ENCODE results near the gene SUGCT.

Gene SUGCT

GRCh38 chr7:40722242-40722641 lies 587.4 kb downstream of the SUGCT start:
- Histone ChIP-seq H3F3A (ENCODE audit: insufficient read depth, low read length) (no peaks in the 10 kb centered on the region), H3K4me1 (ENCODE audit: low read length) (no peaks in the 10 kb centered on the region), H3K27ac (ENCODE audit: low read length) (no peak overlapping the region)

DNA sequence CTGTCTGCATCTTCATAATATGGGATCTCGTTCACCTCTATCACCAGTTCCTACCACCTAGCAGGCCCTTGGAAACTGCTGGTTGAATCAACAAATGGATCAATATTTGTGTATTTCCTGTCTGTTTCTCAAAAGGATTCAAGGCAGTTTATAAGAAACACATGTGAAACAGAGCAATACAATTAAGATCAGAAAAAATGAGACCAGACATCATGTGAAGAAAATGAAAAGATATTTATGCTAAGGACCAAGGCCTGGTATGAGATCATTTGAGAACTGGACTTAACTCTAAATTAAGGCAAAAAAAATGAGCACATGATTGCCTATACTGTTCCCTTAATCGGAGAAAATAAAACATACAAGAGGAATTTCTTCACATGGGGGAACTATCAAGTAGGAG lies 589.0 kb downstream of the SUGCT start:
- no peaks in the 10 kb centered on the region for H4K20me1 ChIP-seq (ENCODE audit: insufficient read depth, low read length)
- H3K4me2 ChIP-seq (ENCODE audit: low read depth, low read length) = no peak overlapping the region
- no peak overlapping the region for H3K9ac ChIP-seq (ENCODE audit: low read length)
- DNase-seq = no peak
- H3K9me3 ChIP-seq (replicated peaks; ENCODE audit: insufficient read depth, low read length) = no peaks in the 10 kb centered on the region
- no peak overlapping the region for H3K4me3 ChIP-seq (ENCODE audit: low read length)
- no peak overlapping the region for H3K27ac ChIP-seq (ENCODE audit: low read length)
- H3K9me2 ChIP-seq (replicated peaks; ENCODE audit: insufficient read depth, low read length) = no peaks in the 10 kb centered on the region
- no peaks in the 10 kb centered on the region for H3F3A ChIP-seq (ENCODE audit: insufficient read depth, low read length)
- no peaks in the 10 kb centered on the region for H3K79me2 ChIP-seq (ENCODE audit: low read length)
- H3K36me3 ChIP-seq (replicated peaks; ENCODE audit: insufficient read depth, low read length) = no peaks in the 10 kb centered on the region
- no peak overlapping the region for H2AFZ ChIP-seq (ENCODE audit: low read length)
- H3K4me1 ChIP-seq (ENCODE audit: low read length) = no peaks in the 10 kb centered on the region
- no peak for TF ChIP-seq EZH2 (optimal IDR thresholded peaks at IDR 0.05; ENCODE audit: low read depth, low read length)
- no peak for TF ChIP-seq EZH2phosphoT487 (IDR thresholded peaks at IDR 0.05; ENCODE audit: low read length)
- TF ChIP-seq, protein P1, sequence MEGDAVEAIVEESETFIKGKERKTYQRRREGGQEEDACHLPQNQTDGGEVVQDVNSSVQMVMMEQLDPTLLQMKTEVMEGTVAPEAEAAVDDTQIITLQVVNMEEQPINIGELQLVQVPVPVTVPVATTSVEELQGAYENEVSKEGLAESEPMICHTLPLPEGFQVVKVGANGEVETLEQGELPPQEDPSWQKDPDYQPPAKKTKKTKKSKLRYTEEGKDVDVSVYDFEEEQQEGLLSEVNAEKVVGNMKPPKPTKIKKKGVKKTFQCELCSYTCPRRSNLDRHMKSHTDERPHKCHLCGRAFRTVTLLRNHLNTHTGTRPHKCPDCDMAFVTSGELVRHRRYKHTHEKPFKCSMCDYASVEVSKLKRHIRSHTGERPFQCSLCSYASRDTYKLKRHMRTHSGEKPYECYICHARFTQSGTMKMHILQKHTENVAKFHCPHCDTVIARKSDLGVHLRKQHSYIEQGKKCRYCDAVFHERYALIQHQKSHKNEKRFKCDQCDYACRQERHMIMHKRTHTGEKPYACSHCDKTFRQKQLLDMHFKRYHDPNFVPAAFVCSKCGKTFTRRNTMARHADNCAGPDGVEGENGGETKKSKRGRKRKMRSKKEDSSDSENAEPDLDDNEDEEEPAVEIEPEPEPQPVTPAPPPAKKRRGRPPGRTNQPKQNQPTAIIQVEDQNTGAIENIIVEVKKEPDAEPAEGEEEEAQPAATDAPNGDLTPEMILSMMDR (IDR thresholded peaks at IDR 0.05; ENCODE audit: low read length) = no peak
- no peaks in the 10 kb centered on the region for H3K27me3 ChIP-seq (replicated peaks; ENCODE audit: insufficient read depth, low read length)

More at GRCh38 chr7:40722242-40722641, 587.4 kb downstream of the SUGCT start:
- Histone ChIP-seq H3K79me2 (ENCODE audit: low read length) (no peaks in the 10 kb centered on the region), H3K4me3 (ENCODE audit: low read length) (no peak overlapping the region), H3K27me3 (replicated peaks; ENCODE audit: insufficient read depth, low read length) (no peaks in the 10 kb centered on the region), H3K4me2 (ENCODE audit: low read depth, low read length) (no peak overlapping the region), H3K9ac (ENCODE audit: low read length) (no peak overlapping the region), H3K9me2 (replicated peaks; ENCODE audit: insufficient read depth, low read length) (no peaks in the 10 kb centered on the region), H3K9me3 (replicated peaks; ENCODE audit: insufficient read depth, low read length) (no peaks in the 10 kb centered on the region), H3K36me3 (replicated peaks; ENCODE audit: insufficient read depth, low read length) (no peaks in the 10 kb centered on the region), H2AFZ (ENCODE audit: low read length) (no peak overlapping the region), H4K20me1 (ENCODE audit: insufficient read depth, low read length) (no peaks in the 10 kb centered on the region)
- TF ChIP-seq, protein P1 (IDR thresholded peaks at IDR 0.05; ENCODE audit: low read length) = no peak
- TF ChIP-seq EZH2phosphoT487 (IDR thresholded peaks at IDR 0.05; ENCODE audit: low read length) = no peak
- TF ChIP-seq EZH2 (optimal IDR thresholded peaks at IDR 0.05; ENCODE audit: low read depth, low read length) = no peak
- DNase-seq = no peak

DNA sequence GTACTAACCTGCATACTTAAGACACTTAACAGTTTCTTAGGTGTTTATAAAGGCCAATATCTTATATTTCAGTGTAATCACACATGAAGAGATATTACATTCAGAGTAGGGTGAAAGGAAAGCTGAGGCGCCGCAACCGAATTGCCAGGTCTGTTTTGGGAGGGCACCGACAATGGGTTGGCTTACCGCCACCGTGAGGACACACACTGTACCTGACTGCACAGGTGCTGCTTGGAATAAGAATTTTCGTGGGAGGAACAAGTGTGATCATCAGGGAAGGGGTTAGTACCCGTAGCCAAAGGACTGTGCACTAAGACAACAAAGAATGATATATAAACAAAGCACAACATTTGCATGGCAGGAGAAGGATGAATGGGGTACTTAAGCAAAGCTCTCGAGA lies 591.8 kb downstream of the SUGCT start:
- H3K27ac ChIP-seq (ENCODE audit: low read length) = no peak overlapping the region
- H3K9ac ChIP-seq (ENCODE audit: low read length) = no peak overlapping the region
- H3K27me3 ChIP-seq (replicated peaks; ENCODE audit: insufficient read depth, low read length) = no peaks in the 10 kb centered on the region
- H3K79me2 ChIP-seq (ENCODE audit: low read length) = no peaks in the 10 kb centered on the region
- DNase-seq = no peak
- no peaks in the 10 kb centered on the region for H3K4me1 ChIP-seq (ENCODE audit: low read length)
- H3F3A ChIP-seq (ENCODE audit: insufficient read depth, low read length) = no peaks in the 10 kb centered on the region
- no peaks in the 10 kb centered on the region for H3K9me3 ChIP-seq (replicated peaks; ENCODE audit: insufficient read depth, low read length)
- H3K9me2 ChIP-seq (replicated peaks; ENCODE audit: insufficient read depth, low read length) = no peaks in the 10 kb centered on the region
- no peak overlapping the region for H2AFZ ChIP-seq (ENCODE audit: low read length)
- H3K36me3 ChIP-seq (replicated peaks; ENCODE audit: insufficient read depth, low read length) = no peaks in the 10 kb centered on the region
- no peak for TF ChIP-seq EZH2 (optimal IDR thresholded peaks at IDR 0.05; ENCODE audit: low read depth, low read length)
- TF ChIP-seq EZH2phosphoT487 (IDR thresholded peaks at IDR 0.05; ENCODE audit: low read length) = no peak
- TF ChIP-seq, protein P1 (IDR thresholded peaks at IDR 0.05; ENCODE audit: low read length) = no peak
- no peaks in the 10 kb centered on the region for H4K20me1 ChIP-seq (ENCODE audit: insufficient read depth, low read length)
- H3K4me2 ChIP-seq (ENCODE audit: low read depth, low read length) = no peak overlapping the region
- H3K4me3 ChIP-seq (ENCODE audit: low read length) = no peak overlapping the region
